HG03342 (cell line): ENCODE results near the gene ENOX2.

Experiments
- ATAC-seq: cut with Tn5 transposase; IDR thresholded peaks from one replicate; pipeline ENCODE4 v1.9.1; 2021; ENCODE audit warnings: mild to moderate bottlenecking, moderate library complexity; ENCODE audit not compliant: unreplicated experiment

ENOX2 gene

GRCh38 chrX:130704053-130705038 is 198.7 kb downstream of the ENOX2 start:
- no peak for ATAC-seq

- no peak for ATAC-seq
These were observed 199.9 kb downstream of the ENOX2 start for GRCh38 chrX:130702867-130703707.

GRCh38 chrX:130700629-130701028 is 202.4 kb downstream of the ENOX2 start:
- ATAC-seq = no peak

GRCh38 chrX:130699618-130700017 is 203.4 kb downstream of the ENOX2 start:
- no peak for ATAC-seq

- no peak for ATAC-seq
These were observed 206.5 kb downstream of the ENOX2 start for GRCh38 chrX:130696542-130696941.

GRCh38 chrX:130695931-130696330 is 207.1 kb downstream of the ENOX2 start:
- ATAC-seq = no peak

- no peak for ATAC-seq
These were observed 208.0 kb downstream of the ENOX2 start for GRCh38 chrX:130694983-130695382.

- ATAC-seq = no peak
These were observed 211.4 kb downstream of the ENOX2 start for GRCh38 chrX:130691576-130691975.

GRCh38 chrX:130688360-130688759 is 214.6 kb downstream of the ENOX2 start:
- ATAC-seq = no peak

GRCh38 chrX:130682990-130683389 is 220.0 kb downstream of the ENOX2 start:
- no peak for ATAC-seq

GRCh38 chrX:130680164-130681035 is 222.6 kb downstream of the ENOX2 start:
- no peak for ATAC-seq

GRCh38 chrX:130676861-130677260 is 226.1 kb downstream of the ENOX2 start:
- no peak for ATAC-seq

GRCh38 chrX:130672214-130672613 is 230.8 kb downstream of the ENOX2 start:
- no peak for ATAC-seq

GRCh38 chrX:130669233-130669632 is 233.8 kb downstream of the ENOX2 start:
- no peak for ATAC-seq

- ATAC-seq = no peak
These were observed 237.7 kb downstream of the ENOX2 start for GRCh38 chrX:130665263-130665662.

GRCh38 chrX:130658310-130658709 is 244.7 kb downstream of the ENOX2 start:
- ATAC-seq = no peak

GRCh38 chrX:130654409-130654950 is 248.5 kb downstream of the ENOX2 start:
- no peak for ATAC-seq

GRCh38 chrX:130652824-130653578 is 250.0 kb downstream of the ENOX2 start:
- ATAC-seq = no peak

GRCh38 chrX:130649738-130650137 is 253.3 kb downstream of the ENOX2 start:
- no peak for ATAC-seq

GRCh38 chrX:130647468-130647867 is 255.5 kb downstream of the ENOX2 start:
- no peak for ATAC-seq
